ENCODE data around the gene EEF1AKMT1. TPM values are rescaled to one million over a fixed set of nuclear protein-coding genes. Genes with fewer than 3 reads are reported as not detected.

EEF1AKMT1 gene
- total RNA-seq, 4 donors from 2014 or later, result 5.9 to 8.5 (median 8.0) TPM

GRCh38 chr13:20714563-20715329 lies 59.0 kb downstream of the EEF1AKMT1 start:
- intact Hi-C loops (cut with DNase I; ENCODE audit: low total_unique reads), result loop anchor here (5.0 kb wide), 2 partner anchors 343 to 763 kb away; no protein-coding TSS in a partner anchor
- in situ Hi-C loops (cut with MboI; ENCODE audit: low sequenced_read_pairs in 4 of 4), result loop anchor here in 3 of 4 donors (5.0 to 25.0 kb wide), 3 partner anchors 113 to 223 kb away; no protein-coding TSS in a partner anchor
- no peaks in the 10 kb centered on the region for H3K9me3 ChIP-seq
- no peaks in the 10 kb centered on the region for H3K36me3 ChIP-seq
- DNase-seq, result peak in 1 of 2 donors; percentile 78
- H3K27me3 ChIP-seq, result no peaks in the 10 kb centered on the region
- peak overlapping the region; percentile 14 to 56 (median 42) for H3K4me3 ChIP-seq
- H3K4me1 ChIP-seq, result peaks cover 46 to 56% of the 10 kb centered on the region in 2 donors
- TF ChIP-seq CTCF (IDR thresholded peaks at IDR 0.05 in 4 of 5, conservative IDR thresholded peaks at IDR 0.05 in 1 of 5), result no peak
- no peak for TF ChIP-seq POLR2A (IDR thresholded peaks at IDR 0.05)
- ATAC-seq, result peak; percentile 26 to 34
- peak overlapping the region; percentile 80 to 89 (median 88) for H3K27ac ChIP-seq

DNA sequence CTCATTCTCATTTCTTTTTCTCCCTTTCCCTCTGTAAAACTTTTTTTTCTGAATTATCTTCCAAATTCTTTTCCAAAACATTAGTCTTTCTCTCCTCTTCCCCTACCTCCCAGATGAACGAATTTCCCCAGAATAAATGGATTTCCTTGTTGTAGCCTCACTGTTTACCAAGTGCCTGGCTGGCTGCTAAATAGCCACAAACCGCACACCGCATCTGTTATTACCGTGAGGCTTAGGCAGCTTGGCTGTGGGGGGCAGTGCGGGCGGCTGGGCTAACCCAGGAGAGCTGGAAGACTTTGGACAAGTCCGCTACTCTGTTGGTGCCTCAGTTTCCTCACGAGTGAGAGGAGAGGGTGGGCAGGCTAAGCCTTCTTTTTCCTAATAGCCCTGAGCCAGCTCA lies 59.6 kb downstream of the EEF1AKMT1 start:
- intact Hi-C loops (cut with DNase I; ENCODE audit: low total_unique reads), result loop anchor here (5.0 kb wide), 1 partner anchor 763 kb away; no protein-coding TSS in a partner anchor
- Histone ChIP-seq H3K27ac (peak overlapping the region; percentile 80 to 89 (median 88)), H3K4me3 (peak overlapping the region in 3 of 4 donors; percentile 38 to 56 (median 47)), H3K36me3 (no peaks in the 10 kb centered on the region), H3K9me3 (no peaks in the 10 kb centered on the region), H3K27me3 (no peaks in the 10 kb centered on the region), H3K4me1 (peaks cover 44 to 56% of the 10 kb centered on the region in 2 donors)
- in situ Hi-C loops (cut with MboI; ENCODE audit: low sequenced_read_pairs in 4 of 4), result loop anchor here in 2 of 4 donors (10.0 to 25.0 kb wide), 2 partner anchors 211 to 223 kb away; no protein-coding TSS in a partner anchor
- ATAC-seq, result no peak
- no peak for TF ChIP-seq CTCF (IDR thresholded peaks at IDR 0.05 in 4 of 5, conservative IDR thresholded peaks at IDR 0.05 in 1 of 5)
- no peak for DNase-seq

DNA sequence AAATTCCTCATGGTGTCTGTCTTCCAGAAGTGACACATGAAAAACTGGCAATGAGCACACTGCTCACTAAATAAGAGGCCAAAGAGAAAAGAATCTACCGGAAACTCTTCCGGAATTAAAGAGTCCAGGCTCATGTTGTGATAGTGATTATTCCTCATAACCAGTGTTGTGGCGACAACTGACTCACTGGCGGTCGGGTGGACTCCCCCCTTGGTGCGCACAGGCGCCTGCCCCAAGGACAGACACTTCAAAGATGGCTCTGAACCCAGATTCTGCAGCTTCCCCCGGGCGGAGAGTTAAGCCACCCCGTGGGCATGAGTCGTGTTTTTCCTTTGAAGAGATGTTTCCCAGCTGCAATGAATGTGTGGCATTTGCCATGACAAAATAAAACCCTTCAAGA lies 60.0 kb downstream of the EEF1AKMT1 start:
- intact Hi-C loops (cut with DNase I; ENCODE audit: low total_unique reads) (loop anchor here (2.0 to 5.0 kb wide), 3 partner anchors 155 to 764 kb away; no protein-coding TSS in a partner anchor), in situ Hi-C loops (cut with MboI; ENCODE audit: low sequenced_read_pairs in 4 of 4) (loop anchor here in 2 of 4 donors (10.0 to 25.0 kb wide), 2 partner anchors 211 to 224 kb away; no protein-coding TSS in a partner anchor)
- ATAC-seq (no peak), DNase-seq (peak in 1 of 2 donors; percentile 42)
- TF ChIP-seq POLR2A (IDR thresholded peaks at IDR 0.05) (peak in 1 of 2 donors; percentile 13), CTCF (IDR thresholded peaks at IDR 0.05 in 4 of 5, conservative IDR thresholded peaks at IDR 0.05 in 1 of 5) (no peak)
- no peaks in the 10 kb centered on the region for H3K9me3 ChIP-seq
- H3K4me1 ChIP-seq, result peaks cover 46 to 56% of the 10 kb centered on the region in 2 donors
- no peaks in the 10 kb centered on the region for H3K27me3 ChIP-seq
- no peaks in the 10 kb centered on the region for H3K36me3 ChIP-seq
- H3K4me3 ChIP-seq, result peak overlapping the region in 3 of 4 donors; percentile 38 to 56 (median 47)
- H3K27ac ChIP-seq, result peak overlapping the region; percentile 80 to 89 (median 88)

DNA sequence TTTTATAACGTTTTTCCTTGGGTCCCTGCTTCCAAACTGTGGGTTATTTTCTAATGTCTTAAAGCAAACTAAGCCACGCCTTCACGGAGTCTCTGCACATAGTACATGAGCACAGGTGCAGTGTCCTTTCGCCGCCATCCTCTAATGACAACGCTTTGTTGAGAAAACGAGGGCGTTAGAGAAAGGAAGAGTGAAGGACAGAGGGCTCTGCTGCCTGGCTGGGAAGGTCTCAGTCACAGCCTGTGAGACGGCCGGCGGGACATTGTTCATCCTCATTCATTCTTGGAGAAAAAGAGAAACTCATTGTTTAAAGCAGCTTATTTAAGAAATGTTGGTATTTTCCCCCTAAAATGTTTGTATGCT lies 60.8 kb downstream of the EEF1AKMT1 start:
- Histone ChIP-seq H3K27me3 (no peaks in the 10 kb centered on the region), H3K4me1 (peaks cover 46 to 51% of the 10 kb centered on the region in 2 donors), H3K36me3 (no peaks in the 10 kb centered on the region), H3K27ac (peak overlapping the region; percentile 80 to 89 (median 88)), H3K4me3 (peak overlapping the region; percentile 38 to 56 (median 50)), H3K9me3 (no peaks in the 10 kb centered on the region)
- intact Hi-C loops (cut with DNase I; ENCODE audit: low total_unique reads), result loop anchor here (2.0 to 5.0 kb wide), 3 partner anchors 156 to 764 kb away; no protein-coding TSS in a partner anchor
- TF ChIP-seq POLR2A (IDR thresholded peaks at IDR 0.05), result no peak
- no peak for TF ChIP-seq CTCF (IDR thresholded peaks at IDR 0.05 in 4 of 5, conservative IDR thresholded peaks at IDR 0.05 in 1 of 5)
- DNase-seq (no peak), ATAC-seq (peak in 1 of 2 donors; percentile 14)
- in situ Hi-C loops (cut with MboI; ENCODE audit: low sequenced_read_pairs in 4 of 4), result loop anchor here in 2 of 4 donors (10.0 to 25.0 kb wide), 2 partner anchors 212 to 224 kb away; no protein-coding TSS in a partner anchor
